GM10266 (cell line): ENCODE data around the gene TESK1.
"Not testable (repeated sequence)": the region's sequence is repeated elsewhere in the genome, so short reads cannot be mapped to it uniquely, and the experiment has no call there.

ENCODE experiments used
- DNase-seq: peaks from one replicate; pipeline ENCODE4 v3.0.0; 2012; ENCODE audit errors: extremely low spot score
- CTCF ChIP-seq: IDR thresholded peaks from 2 replicates; pipeline ENCODE4 v1.5.1; 2012; ENCODE audit warnings: mild to moderate bottlenecking, low read depth; ENCODE audit not compliant: control insufficient read depth, insufficient read depth; ENCODE audit errors: missing control alignments

Gene TESK1

GRCh38 chr9:35636135-35636876 is 31.2 kb downstream of the TESK1 start:
- DNase-seq, result peak; percentile 2
- no peak for TF ChIP-seq CTCF

DNA sequence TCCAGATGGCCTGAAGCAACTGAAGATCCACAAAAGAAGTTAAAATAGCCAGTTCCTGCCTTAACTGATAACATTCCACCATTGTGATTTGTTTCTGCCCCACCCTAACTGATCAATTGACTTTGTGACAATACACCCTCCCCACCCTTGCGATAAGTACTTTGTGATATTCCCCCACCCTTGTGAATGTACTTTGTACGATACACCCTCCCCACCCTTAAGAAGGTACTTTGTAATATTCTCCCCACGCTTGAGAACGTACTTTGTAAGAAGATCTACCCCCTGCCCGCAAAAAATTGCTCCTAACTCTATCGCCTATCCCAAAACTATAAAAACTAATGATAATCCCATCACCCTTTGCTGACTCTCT is 31.8 kb downstream of the TESK1 start:
- DNase-seq, result not testable (repeated sequence)

GRCh38 chr9:35637427-35637955 is 32.4 kb downstream of the TESK1 start:
- not testable (repeated sequence) for DNase-seq

- not testable (repeated sequence) for DNase-seq
Measured at GRCh38 chr9:35638751-35639150, 33.7 kb downstream of the TESK1 start.

DNA sequence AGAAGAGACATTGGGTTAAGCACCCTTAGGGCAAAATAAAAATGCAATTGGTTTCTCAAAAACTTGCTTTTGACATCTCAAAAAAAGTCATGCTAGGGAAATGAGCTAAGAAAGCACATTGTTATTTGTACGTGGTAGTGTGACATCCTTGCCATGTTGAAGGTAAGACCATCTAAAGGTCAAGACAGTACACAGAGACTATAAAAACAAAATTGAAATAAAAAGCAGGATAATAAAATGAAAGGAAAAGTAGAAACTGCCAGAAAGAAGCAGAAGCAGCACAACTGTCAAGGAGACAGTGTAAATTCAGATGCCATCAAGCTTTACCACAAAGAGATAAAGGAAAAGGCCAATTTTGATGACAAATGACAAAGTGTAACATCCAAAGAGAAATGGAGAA is 34.2 kb downstream of the TESK1 start:
- DNase-seq, result not testable (repeated sequence)

- no peak for TF ChIP-seq CTCF
- no peak for DNase-seq
Measured at GRCh38 chr9:35639631-35640030, 34.6 kb downstream of the TESK1 start.

DNA sequence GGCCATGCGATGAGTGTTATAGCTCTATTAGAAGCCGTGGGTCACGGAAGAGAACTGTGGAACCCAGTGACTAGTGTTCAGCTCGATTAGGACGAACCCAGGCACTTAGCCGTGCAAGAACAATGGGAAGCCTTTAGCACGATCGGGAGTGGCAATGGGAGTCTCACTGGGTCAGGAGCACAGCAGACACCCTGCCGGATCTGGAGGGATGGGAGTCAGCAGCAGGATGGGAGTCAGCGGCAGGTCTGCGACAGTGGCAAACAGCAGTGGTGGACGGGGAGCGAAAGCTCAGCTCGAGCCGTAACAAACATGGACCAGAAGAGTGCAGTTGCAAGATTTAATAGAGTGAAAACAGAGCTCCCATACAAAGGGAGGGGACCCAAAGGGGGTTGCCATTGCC is 35.4 kb downstream of the TESK1 start:
- not testable (repeated sequence) for DNase-seq

DNA sequence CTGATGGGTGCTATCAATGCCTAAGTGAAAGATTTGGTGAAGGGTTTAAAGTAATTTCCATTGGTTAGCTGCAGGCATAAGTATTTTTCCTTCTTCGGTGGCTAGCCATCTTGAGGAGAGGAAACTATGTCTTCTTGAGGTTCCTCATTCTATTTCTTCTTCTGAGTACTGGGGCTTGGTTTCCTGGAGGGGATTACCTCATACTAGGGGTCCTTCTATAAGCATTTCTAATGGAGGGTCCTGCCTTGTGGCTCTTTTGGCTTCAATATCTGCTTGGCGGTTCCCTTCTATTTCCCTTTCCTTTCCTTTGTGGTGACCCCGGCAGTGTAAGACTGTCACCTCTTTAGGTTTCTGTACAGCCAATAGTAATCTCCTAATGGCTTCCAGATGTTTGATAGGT is 36.4 kb downstream of the TESK1 start:
- not testable (repeated sequence) for DNase-seq

GRCh38 chr9:35643046-35643445 is 38.0 kb downstream of the TESK1 start:
- DNase-seq, result no peak
- no peak for TF ChIP-seq CTCF

DNA sequence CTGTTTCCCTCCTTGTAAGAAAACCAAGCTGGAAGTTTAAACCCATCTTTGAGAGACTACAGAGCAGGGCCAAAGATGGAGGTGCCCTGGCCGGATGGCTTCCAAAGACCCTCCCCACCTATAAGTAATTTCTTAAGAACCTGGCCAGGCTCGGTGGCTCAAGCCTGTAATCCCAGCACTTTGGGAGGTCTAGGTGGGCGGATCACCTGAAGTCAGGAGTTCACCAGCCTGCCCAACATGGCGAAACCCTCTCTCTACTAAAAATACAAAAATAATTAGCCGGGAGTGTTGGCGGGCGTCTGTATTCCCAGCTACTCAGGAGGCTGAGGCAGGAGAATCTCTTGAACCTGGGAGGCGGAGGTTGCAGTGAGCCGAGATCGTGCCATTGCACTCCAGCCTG is 40.7 kb downstream of the TESK1 start:
- DNase-seq, result not testable (repeated sequence)

GRCh38 chr9:35646153-35646532 is 41.1 kb downstream of the TESK1 start:
- DNase-seq, result peak; percentile 19
- no peak for TF ChIP-seq CTCF
